Central memory CD4-positive, alpha-beta T cell (primary cell): ENCODE measurements around the gene RPL27.
"Not testable (repeated sequence)": the region's sequence is repeated elsewhere in the genome, so short reads cannot be mapped to it uniquely, and the experiment has no call there.

Experiments used
- DNase-seq: peaks from one replicate; pipeline ENCODE4 v3.0.0; 2022

Gene RPL27

DNA sequence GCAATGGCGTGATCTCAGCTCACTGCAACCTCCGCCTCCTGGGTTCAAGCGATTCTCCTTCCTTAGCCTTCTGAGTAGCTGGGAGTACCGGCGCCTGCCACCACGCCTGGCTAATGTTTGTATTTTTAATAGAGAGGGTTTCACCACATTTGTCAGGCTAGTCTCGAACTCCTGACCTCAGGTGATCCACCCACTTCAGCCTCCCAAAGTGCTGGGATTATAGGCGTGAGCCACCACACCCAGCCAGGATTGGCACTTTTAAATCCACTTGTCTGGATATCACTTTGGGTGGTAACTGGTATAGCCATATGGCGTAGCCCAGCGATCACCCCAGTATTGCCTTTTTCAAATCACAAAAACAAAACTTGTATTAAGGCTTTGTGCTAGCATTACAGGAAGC is 4.3 kb upstream of the RPL27 start:
- not testable (repeated sequence) for DNase-seq

GRCh38 chr17:42997390-42997983 is 732 bp upstream of the RPL27 start:
- DNase-seq: no peak

- no peak for DNase-seq
Measured at GRCh38 chr17:42999003-42999525, 845 bp downstream of the RPL27 start.

- not testable (repeated sequence) for DNase-seq
Measured at GRCh38 chr17:43000894-43001293, 2.7 kb downstream of the RPL27 start.

DNA sequence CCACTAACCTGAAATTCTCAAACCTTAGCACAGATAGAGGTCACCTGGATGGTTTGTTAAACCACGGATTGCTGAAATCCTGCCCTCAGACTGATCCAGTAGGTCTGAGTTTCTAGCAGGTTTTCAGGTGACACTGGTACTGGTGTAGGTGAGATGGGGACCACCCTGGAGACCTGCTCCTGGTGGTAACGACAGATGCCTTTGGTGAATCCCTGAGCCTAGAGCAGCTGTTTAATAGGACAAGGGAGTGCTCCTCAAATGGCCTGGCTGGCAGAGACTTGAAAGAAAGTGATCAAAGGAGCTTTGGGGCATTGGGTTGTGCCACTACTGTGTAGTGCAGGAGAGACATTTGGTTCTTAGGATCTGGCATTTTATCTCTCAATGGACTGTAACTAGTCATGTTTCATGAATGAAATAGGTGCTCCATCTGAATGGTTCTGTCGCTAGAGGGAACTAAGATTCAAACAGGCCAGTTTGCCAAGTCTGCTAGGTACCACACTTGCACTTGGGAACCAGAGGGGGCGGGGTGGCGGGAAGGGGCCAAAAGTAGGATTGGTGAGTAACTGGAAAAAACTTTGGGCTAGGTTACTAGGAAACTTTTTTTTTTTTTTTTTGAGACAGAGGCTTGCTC is 5.4 kb downstream of the RPL27 start:
- DNase-seq: no peak

GRCh38 chr17:43006639-43007551 is 8.7 kb downstream of the RPL27 start, which contains the start of gene IFI35:
IFI35 (plus strand) TSS chr17:43006784; CDS start chr17:43006948, 164 bp downstream.
- peak; percentile 81 for DNase-seq

DNA sequence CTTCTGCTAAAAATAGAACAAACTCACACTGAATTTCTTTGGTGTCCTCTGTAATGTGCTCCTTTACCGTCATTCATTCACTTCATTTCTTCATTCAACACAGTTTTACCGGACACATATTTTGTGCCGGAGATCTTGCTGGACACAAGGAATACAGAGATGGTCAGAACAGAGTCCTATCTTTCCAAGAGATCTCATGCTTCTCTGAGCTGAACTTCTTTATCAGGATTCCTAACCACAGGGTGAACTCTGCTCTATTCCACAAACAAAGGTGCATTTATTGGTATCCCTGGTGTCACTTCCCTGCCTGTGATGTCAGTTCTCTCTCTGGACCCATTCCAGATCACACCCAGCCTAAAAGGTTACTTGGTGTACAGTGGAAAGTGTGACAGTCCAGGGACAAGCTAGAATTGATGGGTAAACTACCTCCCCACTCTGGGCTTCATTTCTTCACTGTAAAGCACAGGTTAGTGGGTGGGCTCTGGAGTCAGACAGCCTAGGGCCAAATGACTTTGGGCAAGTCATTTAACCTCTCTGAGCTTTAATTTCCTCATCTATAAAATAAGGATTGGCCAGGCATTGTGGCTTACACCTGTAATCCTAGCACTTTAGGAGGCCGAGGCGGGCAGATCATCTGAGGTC is 12.6 kb downstream of the RPL27 start:
- DNase-seq: no peak

- DNase-seq: no peak
Measured at GRCh38 chr17:43011728-43012472, 13.7 kb downstream of the RPL27 start.

- DNase-seq: no peak
Measured at GRCh38 chr17:43013296-43013695, 15.1 kb downstream of the RPL27 start.

DNA sequence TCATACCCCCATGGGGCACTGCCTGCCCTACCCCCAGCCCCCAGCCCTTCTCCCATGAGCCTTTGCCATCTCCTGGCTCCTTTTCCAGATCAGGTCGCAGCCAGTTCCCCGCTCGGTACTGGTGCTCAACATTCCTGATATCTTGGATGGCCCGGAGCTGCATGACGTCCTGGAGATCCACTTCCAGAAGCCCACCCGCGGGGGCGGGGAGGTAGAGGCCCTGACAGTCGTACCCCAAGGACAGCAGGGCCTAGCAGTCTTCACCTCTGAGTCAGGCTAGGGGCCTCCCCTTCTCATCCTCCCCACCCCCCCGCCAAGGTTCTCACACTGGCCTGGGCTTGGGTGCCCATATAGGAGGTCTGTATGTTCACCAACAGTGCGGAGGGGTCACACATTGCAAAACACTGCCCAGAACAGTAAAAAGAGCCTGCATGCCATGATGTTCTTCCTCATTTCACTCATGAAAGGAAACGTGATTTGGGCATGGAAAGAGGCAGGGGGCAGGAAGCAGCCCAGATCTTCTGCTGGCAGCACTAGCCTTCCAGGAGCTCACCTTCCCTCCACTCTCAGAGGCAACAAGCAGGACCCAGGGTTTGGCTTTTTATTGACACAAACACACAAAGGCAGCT is 15.9 kb downstream of the RPL27 start:
- no peak for DNase-seq

DNA sequence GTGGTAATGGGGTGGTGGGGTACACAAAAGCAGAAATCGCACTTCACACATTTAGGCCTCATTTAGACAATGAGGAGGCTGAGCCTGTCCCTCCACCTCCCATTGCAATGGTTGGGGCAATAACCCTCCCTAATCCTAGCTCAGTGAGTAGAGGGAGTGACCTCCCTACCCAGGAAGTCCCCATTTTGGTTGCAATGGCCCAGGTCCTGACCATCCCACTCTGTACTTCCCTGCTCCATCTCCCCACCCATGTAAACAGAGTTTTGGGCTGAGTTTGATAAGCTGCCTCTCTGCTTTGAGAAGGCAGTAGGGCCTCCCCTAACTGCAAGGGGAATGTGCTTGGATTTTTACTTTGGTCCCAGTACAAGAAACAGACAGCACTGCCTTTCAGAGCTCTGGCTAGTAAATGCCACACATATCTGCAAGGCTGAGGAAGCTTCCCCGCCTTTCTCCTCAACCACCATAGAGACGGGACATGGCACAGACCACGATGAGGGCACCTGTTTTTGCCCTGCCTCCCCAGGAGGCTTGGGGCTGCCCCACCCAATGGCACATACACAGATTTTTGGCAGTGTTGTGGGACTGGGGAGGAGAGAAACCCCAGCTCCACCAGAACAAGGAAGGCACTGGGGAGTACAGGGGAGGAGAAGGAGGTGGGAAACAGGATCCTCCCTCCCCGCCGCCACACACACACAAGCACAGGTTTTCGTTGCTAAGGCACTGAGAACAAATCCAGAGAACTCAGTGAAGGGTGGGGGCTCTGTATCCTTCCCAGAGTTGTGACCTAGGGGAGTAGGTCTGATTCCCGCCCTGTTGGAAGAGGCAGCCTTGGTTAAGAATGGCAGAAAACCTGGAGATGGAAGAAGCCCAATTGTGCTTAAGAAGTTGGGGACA is 16.7 kb downstream of the RPL27 start:
- DNase-seq: no peak

GRCh38 chr17:43015579-43015978 is 17.4 kb downstream of the RPL27 start:
- no peak for DNase-seq

- no peak for DNase-seq
Measured at GRCh38 chr17:43016216-43016615, 18.0 kb downstream of the RPL27 start.

DNA sequence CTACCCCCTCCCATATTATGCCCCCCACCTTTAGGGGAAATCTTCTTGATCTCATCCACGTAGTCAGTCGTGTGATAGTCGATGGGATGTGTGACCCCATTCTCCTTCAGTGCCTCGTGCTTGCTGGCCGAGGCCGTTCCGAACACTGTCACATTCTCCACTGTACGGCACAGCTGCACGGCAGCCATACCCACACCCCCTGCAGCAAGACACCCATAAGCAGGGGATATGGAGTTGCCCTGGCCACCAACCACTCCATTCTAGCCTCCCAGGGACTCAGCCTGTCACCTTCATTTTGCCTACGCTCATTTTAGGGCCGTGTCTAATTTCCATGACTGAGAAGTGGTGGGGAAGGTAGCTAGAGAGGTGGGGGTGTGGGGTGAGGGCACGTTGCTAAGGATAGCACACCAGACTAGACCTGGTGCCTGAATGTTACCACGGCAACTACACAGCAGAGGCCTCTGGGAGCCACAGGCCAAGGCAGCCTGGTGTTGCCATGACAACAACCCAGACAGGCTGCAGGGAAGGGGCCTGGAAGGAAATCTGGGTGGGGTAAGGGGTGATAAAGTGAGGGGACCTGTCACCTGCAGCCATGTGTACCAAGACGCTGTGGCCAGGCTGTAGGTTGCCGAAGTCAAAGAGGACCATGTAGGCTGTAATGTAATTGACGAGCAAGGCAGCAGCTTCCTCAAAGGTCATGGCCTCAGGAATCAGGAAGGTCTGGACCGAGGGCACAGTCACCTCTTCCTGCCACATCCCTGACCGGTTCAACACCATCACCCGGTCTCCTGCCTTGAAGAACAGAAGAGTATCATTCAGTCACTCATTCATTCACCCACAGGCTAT is 20.0 kb downstream of the RPL27 start:
- DNase-seq: peak; percentile 55

- no peak for DNase-seq
Measured at GRCh38 chr17:43018932-43019331, 20.7 kb downstream of the RPL27 start.

DNA sequence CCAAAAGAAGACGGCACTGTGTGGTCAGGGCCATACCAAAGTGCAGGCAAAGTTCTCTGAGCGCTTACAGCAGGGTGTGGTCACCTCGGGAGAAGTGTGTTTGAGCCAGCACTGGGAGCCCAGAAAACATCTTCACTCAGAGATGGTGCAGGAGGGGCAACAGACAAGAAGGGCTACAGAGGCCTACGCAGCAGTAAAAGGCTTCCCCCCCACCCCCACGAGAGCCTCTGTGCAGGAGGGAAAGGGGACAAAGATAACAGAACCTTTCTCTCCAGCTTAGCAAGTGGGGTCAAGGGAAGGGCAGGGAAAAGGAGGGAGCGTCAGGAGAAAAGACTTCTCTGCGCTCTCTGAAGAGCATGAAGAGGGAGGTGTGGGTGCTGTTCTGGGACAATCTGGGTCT is 21.2 kb downstream of the RPL27 start:
- no peak for DNase-seq

- DNase-seq: no peak
Measured at GRCh38 chr17:43020030-43020621, 21.9 kb downstream of the RPL27 start.

GRCh38 chr17:43020789-43021740 is 22.8 kb downstream of the RPL27 start:
- no peak for DNase-seq
